Neural cell (in vitro differentiated cells): Measurements from ENCODE around the gene C1QTNF7.

Source experiments
- CTCF ChIP-seq: fragments of 450-650 bp; IDR thresholded peaks from 2 replicates; pipeline ENCODE4 v1.5.1; 2014; ENCODE audit warnings: antibody characterized with exemption, mild to moderate bottlenecking, moderate library complexity; ENCODE audit not compliant: poor library complexity, severe bottlenecking
- EZH2 ChIP-seq: fragments of 200-600, 300-800 bp; shearing (Covaris generic), sonication (generic); IDR thresholded peaks from 2 replicates; pipeline ENCODE4 v1.6.1; 2014; ENCODE audit warnings: antibody characterized with exemption, low read length, borderline replicate concordance, mild to moderate bottlenecking; ENCODE audit not compliant: insufficient read depth, poor library complexity, severe bottlenecking
- POLR2AphosphoS5 ChIP-seq: IDR thresholded peaks from 2 replicates; pipeline ENCODE4 v1.6.1; 2012
- RAD21 ChIP-seq: fragments of 450-650 bp; conservative IDR thresholded peaks from 2 replicates; pipeline ENCODE4 v1.6.1; 2014; ENCODE audit warnings: antibody characterized with exemption, mild to moderate bottlenecking, moderate library complexity
- REST ChIP-seq: IDR thresholded peaks from 2 replicates; pipeline ENCODE4 v1.6.1; 2012; ENCODE audit warnings: borderline replicate concordance
- SMC3 ChIP-seq: fragments of 450-650 bp; conservative IDR thresholded peaks from 2 replicates; pipeline ENCODE4 v1.6.1; 2014; ENCODE audit warnings: antibody characterized with exemption, mild to moderate bottlenecking, moderate library complexity; ENCODE audit not compliant: poor library complexity
- TAF1 ChIP-seq: IDR thresholded peaks from 2 replicates; pipeline ENCODE4 v1.6.1; 2012; ENCODE audit warnings: low read depth

GRCh38 chr4:15444879-15445547 lies 17.2 kb downstream of the C1QTNF7 start:
- TF ChIP-seq CTCF (no peak), EZH2 (no peak), TAF1 (no peak), REST (no peak), POLR2AphosphoS5 (no peak), RAD21 (no peak), SMC3 (no peak)
